ENCODE data around the gene EYA4. TPM values are rescaled to one million over a fixed set of nuclear protein-coding genes. Genes with fewer than 3 reads are reported as not detected.

Gene EYA4
- total RNA-seq, 2 donors from 2014 or later = 0.11 to 0.26 TPM

- H3K9ac ChIP-seq (ENCODE audit: extremely low read depth, low read length, poor library complexity, severe bottlenecking) = no peak overlapping the region
- 93 to 100% methylated on average over 6 to 8 of the region's 8 CpGs for WGBS, 2 experiments (ENCODE audit: insufficient coverage in 1 of 2, insufficient read length in 1 of 2)
Measured at GRCh38 chr6:133404728-133405127, 163.6 kb downstream of the EYA4 start.

GRCh38 chr6:133407320-133408100 lies 166.4 kb downstream of the EYA4 start:
- H3K9me3 Mint-ChIP-seq = no peaks in the 10 kb centered on the region
- H3K27me3 ChIP-seq (ENCODE audit: control insufficient read depth, insufficient read depth, low read length, poor library complexity, severe bottlenecking) = no peaks in the 10 kb centered on the region
- no peaks in the 10 kb centered on the region for H3K36me3 Mint-ChIP-seq (ENCODE audit: low read depth)
- H3K4me3 ChIP-seq (ENCODE audit: low read length) = no peak overlapping the region
- 51% methylated on average over 3 of the region's 3 CpGs; no CpG with 5 or more reads in 1 of the 2 experiments for WGBS, 2 experiments (ENCODE audit: insufficient coverage in 1 of 2, insufficient read length in 1 of 2)
- H3K4me1 Mint-ChIP-seq = peaks cover 50% of the 10 kb centered on the region
- no peak for DNase-seq
- H3K9ac ChIP-seq (ENCODE audit: extremely low read depth, low read length, poor library complexity, severe bottlenecking) = no peak overlapping the region
- H3K4me1 ChIP-seq (ENCODE audit: control insufficient read depth, insufficient read depth, low read length) = peaks cover 15% of the 10 kb centered on the region
- no peak overlapping the region for H3K27ac ChIP-seq (ENCODE audit: low read depth, low read length)
- no peaks in the 10 kb centered on the region for H3K9me3 ChIP-seq (ENCODE audit: control insufficient read depth, low read length)
- no peak overlapping the region for H3K4me3 Mint-ChIP-seq
- H3K27ac Mint-ChIP-seq = peak overlapping the region; percentile 67
- no peak for TF ChIP-seq CTCF (conservative IDR thresholded peaks at IDR 0.05)
- H3K27me3 Mint-ChIP-seq (ENCODE audit: insufficient read depth) = no peaks in the 10 kb centered on the region
- H3K36me3 ChIP-seq (ENCODE audit: control insufficient read depth, insufficient read depth, low read length) = no peaks in the 10 kb centered on the region

More at GRCh38 chr6:133404728-133405127, 163.6 kb downstream of the EYA4 start:
- Mint-ChIP-seq H3K36me3 (ENCODE audit: low read depth) (no peaks in the 10 kb centered on the region), H3K9me3 (no peaks in the 10 kb centered on the region), H3K27me3 (ENCODE audit: insufficient read depth) (no peaks in the 10 kb centered on the region), H3K4me1 (peaks cover 51% of the 10 kb centered on the region), H3K27ac (peak overlapping the region; percentile 32), H3K4me3 (no peak overlapping the region)
- TF ChIP-seq CTCF (conservative IDR thresholded peaks at IDR 0.05) = no peak
- H3K27ac ChIP-seq (ENCODE audit: low read depth, low read length) = no peak overlapping the region
- no peaks in the 10 kb centered on the region for H3K27me3 ChIP-seq (ENCODE audit: control insufficient read depth, insufficient read depth, low read length, poor library complexity, severe bottlenecking)
- no peak overlapping the region for H3K4me3 ChIP-seq (ENCODE audit: low read length)
- H3K9me3 ChIP-seq (ENCODE audit: control insufficient read depth, low read length) = peaks cover 9% of the 10 kb centered on the region
- DNase-seq = no peak
- peaks cover 12% of the 10 kb centered on the region for H3K4me1 ChIP-seq (ENCODE audit: control insufficient read depth, insufficient read depth, low read length)
- H3K36me3 ChIP-seq (ENCODE audit: control insufficient read depth, insufficient read depth, low read length) = no peaks in the 10 kb centered on the region

GRCh38 chr6:133408132-133408531 lies 167.0 kb downstream of the EYA4 start:
- DNase-seq = no peak
- H3K27ac ChIP-seq (ENCODE audit: low read depth, low read length) = no peak overlapping the region
- H3K27me3 Mint-ChIP-seq (ENCODE audit: insufficient read depth) = no peaks in the 10 kb centered on the region

More at GRCh38 chr6:133408132-133408531, 167.0 kb downstream of the EYA4 start:
- no peaks in the 10 kb centered on the region for H3K36me3 Mint-ChIP-seq (ENCODE audit: low read depth)
- no peaks in the 10 kb centered on the region for H3K9me3 Mint-ChIP-seq
- no peaks in the 10 kb centered on the region for H3K27me3 ChIP-seq (ENCODE audit: control insufficient read depth, insufficient read depth, low read length, poor library complexity, severe bottlenecking)
- no peak overlapping the region for H3K9ac ChIP-seq (ENCODE audit: extremely low read depth, low read length, poor library complexity, severe bottlenecking)
- peaks cover 15% of the 10 kb centered on the region for H3K4me1 ChIP-seq (ENCODE audit: control insufficient read depth, insufficient read depth, low read length)
- H3K4me3 Mint-ChIP-seq = no peak overlapping the region
- no peak for TF ChIP-seq CTCF (conservative IDR thresholded peaks at IDR 0.05)
- no peak overlapping the region for H3K4me3 ChIP-seq (ENCODE audit: low read length)
- peak overlapping the region; percentile 37 for H3K27ac Mint-ChIP-seq
- WGBS, 2 experiments (ENCODE audit: insufficient coverage in 1 of 2, insufficient read length in 1 of 2) = 78 to 90% methylated on average over 2 of the region's 2 CpGs
- no peaks in the 10 kb centered on the region for H3K9me3 ChIP-seq (ENCODE audit: control insufficient read depth, low read length)
- H3K36me3 ChIP-seq (ENCODE audit: control insufficient read depth, insufficient read depth, low read length) = no peaks in the 10 kb centered on the region
- peaks cover 46% of the 10 kb centered on the region for H3K4me1 Mint-ChIP-seq

All from endodermal cell (in vitro differentiated cells).